HG03066 (cell line): ENCODE results near the gene JARID2.
"Not testable (repeated sequence)": the region's sequence is repeated elsewhere in the genome, so short reads cannot be mapped to it uniquely, and the experiment has no call there.

Source experiments
- ATAC-seq: cut with Tn5 transposase; IDR thresholded peaks from one replicate; pipeline ENCODE4 v1.9.1; 2021; ENCODE audit warnings: low read depth; ENCODE audit not compliant: unreplicated experiment

JARID2 gene

GRCh38 chr6:15285682-15286294 lies 39.9 kb downstream of the JARID2 start:
- ATAC-seq, result no peak

GRCh38 chr6:15287670-15288375 lies 42.0 kb downstream of the JARID2 start:
- peak; percentile 96 for ATAC-seq

- no peak for ATAC-seq
These were observed 43.0 kb downstream of the JARID2 start for GRCh38 chr6:15288856-15289255.

GRCh38 chr6:15289456-15289855 lies 43.6 kb downstream of the JARID2 start:
- ATAC-seq, result not testable (repeated sequence)

- ATAC-seq, result no peak
These were observed 44.3 kb downstream of the JARID2 start for GRCh38 chr6:15290067-15290680.

- ATAC-seq, result no peak
These were observed 45.3 kb downstream of the JARID2 start for GRCh38 chr6:15290962-15291704.

GRCh38 chr6:15292721-15293302 lies 46.9 kb downstream of the JARID2 start:
- ATAC-seq, result no peak

GRCh38 chr6:15293674-15294073 lies 47.8 kb downstream of the JARID2 start:
- ATAC-seq, result no peak

- ATAC-seq, result no peak
These were observed 48.6 kb downstream of the JARID2 start for GRCh38 chr6:15294504-15294903.

- no peak for ATAC-seq
These were observed 50.4 kb downstream of the JARID2 start for GRCh38 chr6:15296249-15296648.

- peak; percentile 51 for ATAC-seq
These were observed 50.9 kb downstream of the JARID2 start for GRCh38 chr6:15296735-15297134.

- ATAC-seq, result not testable (repeated sequence)
These were observed 51.3 kb downstream of the JARID2 start for GRCh38 chr6:15297167-15297566.

GRCh38 chr6:15297895-15298590 lies 52.2 kb downstream of the JARID2 start:
- ATAC-seq, result no peak

GRCh38 chr6:15299430-15300131 lies 53.7 kb downstream of the JARID2 start:
- ATAC-seq, result peak; percentile 68

GRCh38 chr6:15301179-15302006 lies 55.5 kb downstream of the JARID2 start:
- no peak for ATAC-seq

GRCh38 chr6:15303162-15303919 lies 57.5 kb downstream of the JARID2 start:
- ATAC-seq, result no peak

- ATAC-seq, result no peak
These were observed 58.0 kb downstream of the JARID2 start for GRCh38 chr6:15303920-15304291.
